Suprapubic skin (tissue), 3 donors: ENCODE data around the gene MEMO1.

Experiments
- EP300 ChIP-seq: sonication (generic); formaldehyde crosslinking; IDR thresholded peaks from one replicate; pipeline ENCODE4 v1.6.1; 2017; ENCODE audit warnings: antibody characterized with exemption
- POLR2A ChIP-seq, 2 donors: fragments of 450-650 bp; IDR thresholded peaks; one replicate each; pipeline ENCODE4 v1.6.1; 2017; ENCODE audit warnings: antibody characterized with exemption in 2 of 2, mild to moderate bottlenecking in 2 of 2, moderate library complexity in 2 of 2
- TF ChIP-seq, protein P1 (sequence below), 2 donors: fragments of 200-600 bp in 1 of 2; fragments of 450-650 bp in 1 of 2; sonication (generic) in 1 of 2; IDR thresholded peaks; one replicate each; pipeline ENCODE4 v1.5.1; 2016 to 2019; ENCODE audit warnings: antibody characterized with exemption in 2 of 2, mild to moderate bottlenecking in 1 of 2, moderate library complexity in 1 of 2

DNA sequence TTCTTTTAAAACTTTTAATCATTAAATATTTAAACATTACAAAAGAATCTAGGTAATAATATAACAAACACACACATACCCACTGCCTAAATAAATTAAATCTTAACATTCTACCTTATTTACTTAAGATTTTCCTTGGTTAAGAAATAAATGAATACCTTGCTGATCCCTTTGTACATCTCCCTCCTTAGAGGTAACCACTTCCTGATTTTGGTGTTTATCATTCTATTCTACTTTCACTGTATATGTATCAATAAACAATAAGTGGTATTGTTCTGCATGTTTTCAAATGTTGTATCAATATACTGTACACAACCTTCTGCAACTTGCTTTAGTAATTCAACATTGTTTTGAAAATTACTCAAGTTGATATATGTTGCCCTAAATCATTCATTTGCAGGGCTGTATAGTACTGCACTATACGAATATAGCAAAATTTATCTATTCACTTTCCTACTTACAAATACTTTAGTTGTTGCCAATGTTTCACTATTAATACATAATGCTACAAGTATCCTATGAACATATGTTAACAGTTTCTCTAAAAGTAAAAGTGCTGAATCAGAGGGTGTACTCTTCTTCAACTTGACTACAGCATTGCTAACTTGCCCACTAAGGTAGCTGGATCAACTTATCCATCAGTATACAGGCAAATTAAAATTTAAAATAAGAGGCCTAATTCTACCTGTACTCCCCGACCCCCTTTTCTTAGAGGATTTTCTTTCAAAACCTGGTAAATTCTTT lies 65.8 kb downstream of the MEMO1 start:
- TF ChIP-seq POLR2A (IDR thresholded peaks at IDR 0.05): no peak
- no peak for TF ChIP-seq EP300
- TF ChIP-seq, protein P1, sequence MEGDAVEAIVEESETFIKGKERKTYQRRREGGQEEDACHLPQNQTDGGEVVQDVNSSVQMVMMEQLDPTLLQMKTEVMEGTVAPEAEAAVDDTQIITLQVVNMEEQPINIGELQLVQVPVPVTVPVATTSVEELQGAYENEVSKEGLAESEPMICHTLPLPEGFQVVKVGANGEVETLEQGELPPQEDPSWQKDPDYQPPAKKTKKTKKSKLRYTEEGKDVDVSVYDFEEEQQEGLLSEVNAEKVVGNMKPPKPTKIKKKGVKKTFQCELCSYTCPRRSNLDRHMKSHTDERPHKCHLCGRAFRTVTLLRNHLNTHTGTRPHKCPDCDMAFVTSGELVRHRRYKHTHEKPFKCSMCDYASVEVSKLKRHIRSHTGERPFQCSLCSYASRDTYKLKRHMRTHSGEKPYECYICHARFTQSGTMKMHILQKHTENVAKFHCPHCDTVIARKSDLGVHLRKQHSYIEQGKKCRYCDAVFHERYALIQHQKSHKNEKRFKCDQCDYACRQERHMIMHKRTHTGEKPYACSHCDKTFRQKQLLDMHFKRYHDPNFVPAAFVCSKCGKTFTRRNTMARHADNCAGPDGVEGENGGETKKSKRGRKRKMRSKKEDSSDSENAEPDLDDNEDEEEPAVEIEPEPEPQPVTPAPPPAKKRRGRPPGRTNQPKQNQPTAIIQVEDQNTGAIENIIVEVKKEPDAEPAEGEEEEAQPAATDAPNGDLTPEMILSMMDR (IDR thresholded peaks at IDR 0.05): no peak
